BJ (cell line): ENCODE measurements around the gene WASF2. TPM values are rescaled to one million over a fixed set of nuclear protein-coding genes. Genes with fewer than 3 reads are reported as not detected.
"Not testable (repeated sequence)": the region's sequence is repeated elsewhere in the genome, so short reads cannot be mapped to it uniquely, and the experiment has no call there.

ENCODE experiments used
- CTCF ChIA-PET: fragments of 350-600 bp; formaldehyde crosslinking; extraction: SDS; loops from one replicate; lab custom pipeline; 2021; ENCODE audit warnings: antibody characterized with exemption, inconsistent platforms; lab: Yijun Ruan, JAX
- POLR2A ChIA-PET: fragments of 300-600 bp; sonication (Branson Sonifier 250); formaldehyde crosslinking; extraction: SDS; loops from one replicate; lab custom pipeline; 2021; ENCODE audit warnings: antibody characterized with exemption; lab: Charles Lee
- DNase-seq: peaks from one replicate; pipeline ENCODE4 v3.0.0-alpha.2; 2011; ENCODE audit warnings: low read depth
- H3K27me3 ChIP-seq: 2 replicates; pipeline ENCODE4 v1.6.0; 2011; ENCODE audit warnings: low read length; ENCODE audit not compliant: control insufficient read depth, insufficient read depth
- H3K36me3 ChIP-seq: 2 replicates; pipeline ENCODE4 v1.5.1; 2011; ENCODE audit warnings: low read length; ENCODE audit not compliant: control insufficient read depth, insufficient read depth
- H3K4me3 ChIP-seq: 2 replicates; pipeline ENCODE4 v1.5.1; 2011; ENCODE audit warnings: low read depth, mild to moderate bottlenecking, control low read depth, low read length
- polyA minus RNA-seq: library from RNA; depleted of rRNA, polyadenylated mRNA; stranded (reverse); fragments of >200 nt; gene quantifications from 2 replicates; pipeline ENCODE4 v1.2.3, GENCODE V29; 2011; rRNA and poly(A)+ RNA removed
- polyA plus RNA-seq: library from polyadenylated mRNA; depleted of rRNA; stranded (reverse); fragments of >200 nt; gene quantifications from 2 replicates; pipeline ENCODE4 v1.2.3, GENCODE V29; 2011; rRNA removed
- TF ChIP-seq, protein P1 (sequence below): IDR thresholded peaks from 2 replicates; pipeline ENCODE4 v1.5.1; 2011; ENCODE audit warnings: low read depth, mild to moderate bottlenecking, control low read depth, inconsistent platforms, low read length, moderate library complexity; ENCODE audit not compliant: insufficient read depth

WASF2 gene, protein sequence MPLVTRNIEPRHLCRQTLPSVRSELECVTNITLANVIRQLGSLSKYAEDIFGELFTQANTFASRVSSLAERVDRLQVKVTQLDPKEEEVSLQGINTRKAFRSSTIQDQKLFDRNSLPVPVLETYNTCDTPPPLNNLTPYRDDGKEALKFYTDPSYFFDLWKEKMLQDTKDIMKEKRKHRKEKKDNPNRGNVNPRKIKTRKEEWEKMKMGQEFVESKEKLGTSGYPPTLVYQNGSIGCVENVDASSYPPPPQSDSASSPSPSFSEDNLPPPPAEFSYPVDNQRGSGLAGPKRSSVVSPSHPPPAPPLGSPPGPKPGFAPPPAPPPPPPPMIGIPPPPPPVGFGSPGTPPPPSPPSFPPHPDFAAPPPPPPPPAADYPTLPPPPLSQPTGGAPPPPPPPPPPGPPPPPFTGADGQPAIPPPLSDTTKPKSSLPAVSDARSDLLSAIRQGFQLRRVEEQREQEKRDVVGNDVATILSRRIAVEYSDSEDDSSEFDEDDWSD
- 49.0 and 56.5 TPM in 2 replicates for polyA plus RNA-seq
- polyA minus RNA-seq: 46.1 and 49.9 TPM in 2 replicates

DNA sequence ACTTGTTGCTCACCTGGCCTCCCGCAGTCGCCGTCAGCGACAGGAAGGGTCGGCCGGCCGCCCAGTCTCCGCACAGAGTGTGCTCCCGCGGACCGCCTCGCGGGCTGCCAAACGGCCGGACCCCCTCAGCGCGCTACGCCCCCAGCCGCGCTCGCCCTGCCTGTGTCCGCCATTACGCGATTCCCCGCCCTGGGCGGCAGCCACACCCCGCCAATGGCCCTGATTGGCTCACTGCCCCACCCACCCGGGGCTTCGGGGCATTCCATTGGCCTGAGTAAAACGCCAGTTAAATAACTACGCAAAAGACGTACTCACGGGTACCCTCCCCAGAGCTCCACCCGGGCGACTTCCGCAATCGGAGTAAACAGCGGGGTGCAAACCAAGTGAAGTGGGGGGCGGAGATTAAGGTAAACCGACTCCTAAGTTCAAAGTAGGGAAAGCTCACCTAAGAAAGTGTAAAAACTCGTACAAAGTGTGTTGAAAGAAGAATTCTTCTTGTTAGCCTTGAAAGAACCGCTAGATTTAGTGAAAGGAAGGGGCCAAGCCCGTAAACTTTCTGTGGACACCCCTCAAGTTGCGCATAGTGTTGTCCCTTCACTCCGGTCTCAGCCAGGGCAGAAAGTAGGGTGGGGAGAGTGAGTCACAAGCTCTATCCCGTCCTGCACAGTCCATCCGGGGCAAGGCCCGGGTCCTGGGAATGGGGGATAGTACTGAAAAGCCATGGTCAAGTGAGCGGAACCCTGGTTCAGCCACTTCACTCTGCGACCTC is at the start of gene WASF2:
TSS of gene WASF2 (minus strand) at position 195 of the 769 bp plus-strand sequence. CDS start 61,277 bp downstream, outside the sequence.
- TF ChIP-seq, protein P1, sequence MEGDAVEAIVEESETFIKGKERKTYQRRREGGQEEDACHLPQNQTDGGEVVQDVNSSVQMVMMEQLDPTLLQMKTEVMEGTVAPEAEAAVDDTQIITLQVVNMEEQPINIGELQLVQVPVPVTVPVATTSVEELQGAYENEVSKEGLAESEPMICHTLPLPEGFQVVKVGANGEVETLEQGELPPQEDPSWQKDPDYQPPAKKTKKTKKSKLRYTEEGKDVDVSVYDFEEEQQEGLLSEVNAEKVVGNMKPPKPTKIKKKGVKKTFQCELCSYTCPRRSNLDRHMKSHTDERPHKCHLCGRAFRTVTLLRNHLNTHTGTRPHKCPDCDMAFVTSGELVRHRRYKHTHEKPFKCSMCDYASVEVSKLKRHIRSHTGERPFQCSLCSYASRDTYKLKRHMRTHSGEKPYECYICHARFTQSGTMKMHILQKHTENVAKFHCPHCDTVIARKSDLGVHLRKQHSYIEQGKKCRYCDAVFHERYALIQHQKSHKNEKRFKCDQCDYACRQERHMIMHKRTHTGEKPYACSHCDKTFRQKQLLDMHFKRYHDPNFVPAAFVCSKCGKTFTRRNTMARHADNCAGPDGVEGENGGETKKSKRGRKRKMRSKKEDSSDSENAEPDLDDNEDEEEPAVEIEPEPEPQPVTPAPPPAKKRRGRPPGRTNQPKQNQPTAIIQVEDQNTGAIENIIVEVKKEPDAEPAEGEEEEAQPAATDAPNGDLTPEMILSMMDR: no peak
- POLR2A ChIA-PET: interaction anchor here (0.7 kb wide), 2 partner anchors 125 to 1015 kb away, joined by 4 to 5 read pairs; no protein-coding TSS in a partner anchor

DNA sequence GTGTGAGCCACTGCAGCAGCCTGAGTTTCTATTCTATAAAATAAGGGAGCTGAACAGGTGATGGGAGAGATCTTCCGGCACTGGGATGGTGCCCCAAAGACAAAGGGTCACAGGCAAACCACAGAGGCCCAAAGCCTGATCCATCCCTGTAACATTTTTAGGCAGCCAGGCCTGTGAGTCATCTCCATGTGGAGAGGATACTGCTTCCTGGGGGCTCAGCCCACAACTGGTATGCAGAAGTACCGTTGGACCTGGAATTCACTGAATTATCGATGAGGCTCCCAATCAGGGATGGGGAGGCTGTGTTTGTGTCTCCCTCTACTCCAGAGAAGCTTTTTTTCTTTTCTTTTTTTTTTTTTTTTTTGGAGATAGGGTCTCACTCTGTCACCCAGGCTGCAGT is 48.8 kb upstream of the WASF2 start:
- peaks cover 13% of the 10 kb centered on the region for H3K36me3 ChIP-seq
- CTCF ChIA-PET: interaction anchor here (2.6 to 15.0 kb wide), 2 partner anchors 13 to 17 kb away, joined by 9 to 105 read pairs; no protein-coding TSS in a partner anchor
- POLR2A ChIA-PET: no interaction called here
- TF ChIP-seq, protein P1: no peak
- DNase-seq: no peak
- no peaks in the 10 kb centered on the region for H3K27me3 ChIP-seq
- H3K4me3 ChIP-seq: no peak overlapping the region

More for the DNA sequence above, at the start of gene WASF2:
- peak; percentile 64 for DNase-seq
- no peaks in the 10 kb centered on the region for H3K36me3 ChIP-seq
- H3K27me3 ChIP-seq: no peaks in the 10 kb centered on the region
- H3K4me3 ChIP-seq: peak within 1 kb of the TSS; percentile 84
- CTCF ChIA-PET: interaction anchor here (0.7 to 2.5 kb wide), 8 partner anchors 14 to 173 kb away, joined by 3 to 9 read pairs (median 4); no protein-coding TSS in a partner anchor

DNA sequence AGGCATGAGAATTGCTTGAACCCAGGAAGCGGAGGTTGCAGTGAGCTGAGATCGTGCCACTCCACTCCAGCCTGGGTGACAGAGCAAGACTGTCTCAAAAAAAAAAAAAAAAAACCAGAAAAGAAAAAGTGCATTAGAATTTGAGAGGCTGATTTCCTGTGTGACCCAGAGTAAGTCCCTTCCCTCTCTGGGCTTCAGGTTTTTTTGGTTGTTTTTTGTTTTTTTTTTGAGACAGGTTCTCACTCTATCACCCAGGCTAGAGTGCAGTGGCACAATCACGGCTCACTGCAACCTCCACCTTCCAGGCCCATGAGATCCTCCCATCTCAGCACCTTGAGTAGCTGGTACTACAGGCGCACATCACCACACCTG is 48.3 kb upstream of the WASF2 start:
- POLR2A ChIA-PET, H3K4me3 ChIP-seq, H3K27me3 ChIP-seq, DNase-seq: not testable (repeated sequence)
- H3K36me3 ChIP-seq: peaks cover 17% of the 10 kb centered on the region
- CTCF ChIA-PET: interaction anchor here (2.4 to 15.0 kb wide), 3 partner anchors 12 to 69 kb away, joined by 9 to 105 read pairs (median 11); no protein-coding TSS in a partner anchor

DNA sequence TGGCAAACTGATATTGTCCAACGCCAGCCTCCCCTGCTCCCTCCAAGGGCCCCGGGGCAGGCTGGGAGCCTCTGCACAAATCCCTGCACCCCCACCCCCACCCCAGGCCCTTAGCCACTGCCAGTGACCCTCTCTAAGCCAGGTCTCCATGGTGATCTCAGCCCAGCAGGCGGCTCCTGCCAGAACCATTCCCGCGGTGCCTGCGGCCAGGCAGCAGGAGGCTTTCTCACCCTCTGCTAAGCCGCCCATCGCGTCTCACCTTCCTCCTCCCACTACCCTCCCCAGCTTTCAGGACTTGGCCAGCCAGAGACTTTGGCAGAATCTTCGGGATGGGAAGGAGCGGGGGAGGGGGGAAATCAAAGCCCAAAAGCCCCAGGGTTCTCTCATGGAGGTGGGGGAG is 46.8 kb upstream of the WASF2 start:
- ChIA-PET POLR2A (no interaction called here), CTCF (interaction anchor here (0.5 to 15.0 kb wide), 5 partner anchors 11 to 362 kb away, joined by 4 to 105 read pairs (median 9); no protein-coding TSS in a partner anchor)
- H3K27me3 ChIP-seq: no peaks in the 10 kb centered on the region
- DNase-seq: no peak
- peaks cover 21% of the 10 kb centered on the region for H3K36me3 ChIP-seq
- H3K4me3 ChIP-seq: no peak overlapping the region
- TF ChIP-seq, protein P1: peak; percentile 30

DNA sequence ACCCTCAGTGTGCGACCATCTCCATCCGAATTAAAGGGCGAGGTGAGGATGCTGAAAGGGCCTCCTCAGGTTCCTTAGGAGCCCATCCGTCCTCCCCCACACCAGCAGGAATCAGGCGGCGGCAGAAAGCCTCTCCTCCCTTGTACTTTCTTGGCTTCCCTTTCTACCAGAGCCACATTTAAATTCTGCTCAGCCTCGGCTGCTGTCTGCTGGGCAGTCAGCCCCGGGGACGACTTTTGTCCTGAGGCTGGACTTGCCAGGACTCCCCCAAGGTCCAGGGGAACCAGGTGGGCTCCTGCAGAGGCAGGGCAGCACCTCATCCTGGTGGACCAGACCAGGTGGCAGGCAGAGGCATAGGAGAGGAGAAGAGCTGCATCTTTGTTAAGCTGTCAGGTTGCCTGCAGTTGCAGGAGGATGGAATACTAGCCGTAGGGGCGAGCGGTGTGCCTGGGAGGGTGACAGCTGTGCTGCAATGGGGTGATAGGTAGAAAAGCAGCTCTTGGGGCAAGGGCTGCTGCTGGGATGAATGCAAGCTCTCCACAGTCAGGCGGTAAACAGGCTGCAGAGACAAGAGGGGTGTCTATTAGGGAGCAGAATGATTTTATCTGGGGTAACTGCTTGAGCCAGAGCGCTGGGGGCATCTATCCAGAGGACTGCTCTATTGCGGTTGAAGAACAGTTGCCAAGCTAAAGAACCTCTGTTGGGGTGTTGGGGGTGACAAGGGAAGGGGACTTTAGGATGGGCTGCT is 46.2 kb upstream of the WASF2 start:
- ChIA-PET CTCF (interaction anchor here (0.5 to 15.0 kb wide), 5 partner anchors 19 to 361 kb away, joined by 3 to 105 read pairs (median 5); no protein-coding TSS in a partner anchor), POLR2A (no interaction called here)
- H3K4me3 ChIP-seq: no peak overlapping the region
- H3K36me3 ChIP-seq: peaks cover 21% of the 10 kb centered on the region
- no peak for DNase-seq
- TF ChIP-seq, protein P1: no peak
- no peaks in the 10 kb centered on the region for H3K27me3 ChIP-seq
